Nephron (organoid): ENCODE measurements around the gene ROBO2.

Experiments used
- H3K27ac Mint-ChIP-seq, 3 experiments: 2 replicates each; pipeline ENCODE4 v1.8.0; 2020; ENCODE audit warnings: mixed read lengths in 3 of 3, mild to moderate bottlenecking in 2 of 3, moderate library complexity in 1 of 3
- H3K27me3 Mint-ChIP-seq: 2 replicates; pipeline ENCODE4 v1.8.0; 2021; ENCODE audit warnings: low read depth, mild to moderate bottlenecking, moderate library complexity, mixed read lengths
- H3K36me3 Mint-ChIP-seq: 2 replicates; pipeline ENCODE4 v1.8.0; 2020; ENCODE audit warnings: low read depth, mixed read lengths
- H3K4me1 Mint-ChIP-seq: 2 replicates; pipeline ENCODE4 v1.8.0; 2020; ENCODE audit warnings: mixed read lengths
- H3K4me3 Mint-ChIP-seq, 3 experiments: 2 replicates each; pipeline ENCODE4 v1.8.0; 2020; ENCODE audit warnings: mild to moderate bottlenecking in 3 of 3, mixed read lengths in 3 of 3, moderate library complexity in 2 of 3
- H3K9me3 Mint-ChIP-seq: 2 replicates; pipeline ENCODE4 v1.8.0; 2020; ENCODE audit warnings: mixed read lengths
- TF ChIP-seq, protein P1 (sequence below), 3 experiments: fragments of 200-600 bp; sonication (generic); IDR thresholded peaks; one replicate each; pipeline ENCODE4 v1.5.0; 2021; ENCODE audit warnings: antibody characterized with exemption in 3 of 3; ENCODE audit not compliant: unreplicated experiment in 3 of 3

Gene ROBO2

DNA sequence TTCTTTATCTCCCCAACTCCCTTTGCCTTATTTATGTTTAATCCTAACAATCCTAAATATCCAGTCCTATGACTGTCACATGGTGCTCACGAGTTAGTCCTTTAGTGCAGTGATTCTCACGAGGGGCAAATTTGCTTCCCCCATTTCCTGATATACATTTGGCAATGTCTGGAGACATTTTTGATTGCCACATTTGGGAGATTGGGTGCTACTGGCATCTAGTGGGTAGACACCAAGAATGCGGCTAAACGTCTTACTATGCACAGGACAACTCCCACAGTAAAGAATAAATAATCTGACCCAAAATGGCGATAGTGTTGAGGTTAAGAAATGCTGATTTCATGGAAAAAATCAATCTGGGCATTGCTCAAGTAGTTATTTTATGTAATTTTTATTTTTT, 466.5 kb downstream of the ROBO2 start:
- H3K36me3 Mint-ChIP-seq: peaks cover 22% of the 10 kb centered on the region
- H3K27me3 Mint-ChIP-seq: no peaks in the 10 kb centered on the region
- peaks cover 3% of the 10 kb centered on the region for H3K9me3 Mint-ChIP-seq
- TF ChIP-seq, protein P1, sequence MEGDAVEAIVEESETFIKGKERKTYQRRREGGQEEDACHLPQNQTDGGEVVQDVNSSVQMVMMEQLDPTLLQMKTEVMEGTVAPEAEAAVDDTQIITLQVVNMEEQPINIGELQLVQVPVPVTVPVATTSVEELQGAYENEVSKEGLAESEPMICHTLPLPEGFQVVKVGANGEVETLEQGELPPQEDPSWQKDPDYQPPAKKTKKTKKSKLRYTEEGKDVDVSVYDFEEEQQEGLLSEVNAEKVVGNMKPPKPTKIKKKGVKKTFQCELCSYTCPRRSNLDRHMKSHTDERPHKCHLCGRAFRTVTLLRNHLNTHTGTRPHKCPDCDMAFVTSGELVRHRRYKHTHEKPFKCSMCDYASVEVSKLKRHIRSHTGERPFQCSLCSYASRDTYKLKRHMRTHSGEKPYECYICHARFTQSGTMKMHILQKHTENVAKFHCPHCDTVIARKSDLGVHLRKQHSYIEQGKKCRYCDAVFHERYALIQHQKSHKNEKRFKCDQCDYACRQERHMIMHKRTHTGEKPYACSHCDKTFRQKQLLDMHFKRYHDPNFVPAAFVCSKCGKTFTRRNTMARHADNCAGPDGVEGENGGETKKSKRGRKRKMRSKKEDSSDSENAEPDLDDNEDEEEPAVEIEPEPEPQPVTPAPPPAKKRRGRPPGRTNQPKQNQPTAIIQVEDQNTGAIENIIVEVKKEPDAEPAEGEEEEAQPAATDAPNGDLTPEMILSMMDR (IDR thresholded peaks at IDR 0.05; ENCODE audit: unreplicated experiment in 3 of 3): no peak
- H3K4me3 Mint-ChIP-seq: no peak overlapping the region
- no peaks in the 10 kb centered on the region for H3K4me1 Mint-ChIP-seq
- H3K27ac Mint-ChIP-seq: no peak overlapping the region

DNA sequence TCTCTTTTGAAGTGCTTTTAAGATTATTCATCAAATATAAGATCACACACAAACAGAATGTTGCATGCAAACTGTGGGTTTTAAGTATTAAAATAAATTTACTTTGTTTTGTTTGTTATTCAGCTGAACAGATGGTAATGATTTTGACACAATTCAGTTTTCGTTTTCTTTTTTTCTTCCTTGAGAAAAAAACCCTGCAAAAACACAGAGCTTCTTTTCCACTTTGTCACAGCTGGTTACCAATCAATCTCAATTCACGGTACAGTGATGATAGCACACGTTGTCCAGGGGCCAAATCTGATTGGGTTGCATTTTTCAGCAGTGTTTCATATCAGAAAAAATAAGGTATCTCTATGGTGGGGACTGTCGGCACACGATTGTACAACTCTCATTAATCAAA, 473.6 kb downstream of the ROBO2 start:
- TF ChIP-seq, protein P1 (IDR thresholded peaks at IDR 0.05; ENCODE audit: unreplicated experiment in 3 of 3): no peak
- Mint-ChIP-seq H3K9me3 (peaks cover 3% of the 10 kb centered on the region), H3K27me3 (no peaks in the 10 kb centered on the region), H3K27ac (peak overlapping the region in 1 of 3 experiments; percentile 42), H3K4me3 (no peak overlapping the region), H3K36me3 (peaks cover 26% of the 10 kb centered on the region), H3K4me1 (peaks cover 3% of the 10 kb centered on the region)

DNA sequence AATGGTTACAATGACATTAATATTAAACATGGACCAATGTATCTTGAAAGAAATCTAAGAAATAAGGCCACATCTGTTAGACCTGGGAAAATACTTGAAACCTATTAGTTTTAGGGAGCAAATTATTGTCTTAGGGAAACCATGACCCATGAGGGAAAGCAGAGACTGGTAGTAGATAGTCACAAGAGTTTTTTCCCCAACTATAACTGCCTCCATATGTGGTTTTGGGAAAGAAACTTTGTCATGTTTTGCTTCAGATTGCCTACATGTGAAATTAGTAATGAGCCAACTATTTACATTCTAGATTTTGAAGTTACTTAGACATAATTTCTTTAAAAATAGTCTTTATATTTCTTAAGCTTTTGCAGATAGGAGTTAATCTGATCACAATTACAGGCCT, 474.9 kb downstream of the ROBO2 start:
- H3K27me3 Mint-ChIP-seq: no peaks in the 10 kb centered on the region
- H3K4me3 Mint-ChIP-seq: no peak overlapping the region
- no peaks in the 10 kb centered on the region for H3K9me3 Mint-ChIP-seq
- H3K27ac Mint-ChIP-seq: peak overlapping the region in 1 of 3 experiments; percentile 5
- peaks cover 21% of the 10 kb centered on the region for H3K36me3 Mint-ChIP-seq
- TF ChIP-seq, protein P1 (IDR thresholded peaks at IDR 0.05; ENCODE audit: unreplicated experiment in 3 of 3): no peak
- H3K4me1 Mint-ChIP-seq: peaks cover 3% of the 10 kb centered on the region

DNA sequence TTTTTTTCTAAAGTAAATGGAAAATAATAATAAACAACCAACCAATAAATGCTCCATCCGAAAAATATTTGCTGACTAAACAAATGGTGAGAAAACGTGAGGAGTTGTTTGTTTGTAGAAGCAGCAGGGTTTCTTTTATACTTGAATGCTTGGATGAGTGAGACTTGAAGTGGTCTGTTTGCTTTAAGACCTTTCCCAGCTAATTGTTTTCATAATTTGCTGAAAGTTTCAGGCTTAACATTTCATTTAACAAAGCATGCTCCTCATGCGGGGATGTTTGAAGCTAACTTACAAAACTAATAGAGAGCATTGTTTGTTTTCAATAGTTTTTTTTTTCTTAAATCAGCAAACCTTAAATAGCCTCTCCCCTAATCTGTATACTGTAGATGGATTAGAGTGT, 484.6 kb downstream of the ROBO2 start:
- Mint-ChIP-seq H3K4me3 (no peak overlapping the region), H3K27me3 (no peaks in the 10 kb centered on the region), H3K4me1 (peaks cover 6% of the 10 kb centered on the region), H3K36me3 (peaks cover 8% of the 10 kb centered on the region), H3K9me3 (no peaks in the 10 kb centered on the region), H3K27ac (peak overlapping the region in 2 of 3 experiments; percentile 35 to 78)
- TF ChIP-seq, protein P1 (IDR thresholded peaks at IDR 0.05; ENCODE audit: unreplicated experiment in 3 of 3): no peak

DNA sequence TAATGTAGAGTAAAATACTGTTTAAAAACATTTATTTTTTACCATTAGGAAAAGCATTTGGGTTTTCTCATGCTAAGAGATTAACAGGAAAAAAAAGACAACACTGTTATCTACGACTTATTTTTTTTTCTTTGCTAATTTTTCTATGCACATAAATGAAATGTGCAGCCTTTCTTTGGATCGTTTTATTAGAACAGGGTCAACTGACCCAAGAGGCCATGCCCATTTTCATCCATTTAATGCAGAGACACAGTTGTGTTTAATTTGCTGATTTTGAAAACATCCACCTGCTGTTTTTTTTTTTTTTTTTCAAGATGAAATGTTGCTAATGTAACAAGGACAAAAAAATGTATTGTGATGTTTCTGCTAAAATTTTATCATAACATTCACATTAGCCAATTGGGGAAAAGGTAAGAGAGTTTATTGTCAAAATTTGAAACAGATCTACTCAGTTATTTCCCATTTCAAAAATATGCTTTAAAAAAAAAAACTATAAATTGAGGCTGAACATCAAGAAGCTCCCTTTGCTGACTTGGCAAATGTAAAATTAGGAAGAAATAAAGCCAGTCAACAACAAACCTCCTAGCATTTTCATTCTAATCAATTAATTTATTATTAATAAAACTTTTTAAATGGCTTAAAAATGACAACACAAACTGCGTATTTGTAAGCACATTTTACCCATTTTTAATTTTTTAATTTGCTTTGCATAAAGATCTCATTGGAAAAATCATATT, 485.2 kb downstream of the ROBO2 start:
- Mint-ChIP-seq H3K27me3 (no peaks in the 10 kb centered on the region), H3K27ac (peak overlapping the region in 1 of 3 experiments; percentile 78), H3K36me3 (peaks cover 3% of the 10 kb centered on the region), H3K9me3 (no peaks in the 10 kb centered on the region), H3K4me3 (no peak overlapping the region), H3K4me1 (peaks cover 6% of the 10 kb centered on the region)
- TF ChIP-seq, protein P1 (IDR thresholded peaks at IDR 0.05; ENCODE audit: unreplicated experiment in 3 of 3): no peak

DNA sequence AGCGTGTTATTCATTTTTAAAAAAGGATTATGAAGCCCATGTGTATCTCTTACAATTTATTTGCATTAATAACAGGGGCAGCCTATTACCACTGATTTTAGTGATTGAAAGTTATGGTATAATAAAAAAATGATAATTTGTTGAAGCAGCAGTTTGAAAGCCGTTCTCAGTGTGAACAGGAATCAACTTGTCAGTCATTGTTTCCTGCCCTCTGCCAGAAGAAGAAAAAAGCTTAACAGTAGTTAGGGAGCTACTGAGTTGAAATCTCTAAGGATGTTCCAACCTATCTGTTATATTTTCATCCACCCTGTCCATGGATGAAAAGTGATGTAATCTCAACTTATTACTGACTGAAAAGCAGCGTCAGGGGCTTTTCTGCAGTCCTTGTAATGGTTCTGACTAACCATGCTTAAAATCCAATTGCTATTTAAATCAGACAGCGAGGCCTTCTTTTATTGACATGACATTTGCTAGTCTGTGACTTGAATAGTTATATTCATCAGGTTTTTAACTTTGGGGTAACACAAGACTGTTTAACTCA, 486.7 kb downstream of the ROBO2 start:
- no peaks in the 10 kb centered on the region for H3K9me3 Mint-ChIP-seq
- H3K27me3 Mint-ChIP-seq: no peaks in the 10 kb centered on the region
- H3K27ac Mint-ChIP-seq: peak overlapping the region in 1 of 3 experiments; percentile 81
- TF ChIP-seq, protein P1 (IDR thresholded peaks at IDR 0.05; ENCODE audit: unreplicated experiment in 3 of 3): no peak
- H3K4me3 Mint-ChIP-seq: no peak overlapping the region
- H3K4me1 Mint-ChIP-seq: peaks cover 6% of the 10 kb centered on the region
- peaks cover 8% of the 10 kb centered on the region for H3K36me3 Mint-ChIP-seq
